ENCODE measurements around the gene BTG4.

DNA sequence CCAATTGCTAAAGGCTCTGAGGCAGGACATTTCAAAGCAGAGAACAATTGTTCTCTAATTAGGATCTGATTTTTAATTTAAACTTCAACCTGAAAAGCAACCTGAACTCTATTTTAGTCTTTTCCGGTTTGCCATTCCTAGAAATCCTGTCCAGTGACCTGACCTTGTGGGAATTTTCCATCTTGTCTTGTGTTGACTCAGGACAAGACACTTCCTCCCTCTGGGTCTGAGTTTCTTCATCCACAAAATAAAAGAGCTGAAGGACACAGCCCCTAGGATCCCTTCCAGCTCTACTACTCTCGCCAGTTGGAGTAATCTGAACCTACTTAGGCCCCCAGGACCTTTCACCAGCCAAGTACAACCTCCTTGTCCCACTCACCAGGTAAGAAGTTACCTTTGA, 66.6 kb downstream of the BTG4 start:
- TF ChIP-seq, protein P1, sequence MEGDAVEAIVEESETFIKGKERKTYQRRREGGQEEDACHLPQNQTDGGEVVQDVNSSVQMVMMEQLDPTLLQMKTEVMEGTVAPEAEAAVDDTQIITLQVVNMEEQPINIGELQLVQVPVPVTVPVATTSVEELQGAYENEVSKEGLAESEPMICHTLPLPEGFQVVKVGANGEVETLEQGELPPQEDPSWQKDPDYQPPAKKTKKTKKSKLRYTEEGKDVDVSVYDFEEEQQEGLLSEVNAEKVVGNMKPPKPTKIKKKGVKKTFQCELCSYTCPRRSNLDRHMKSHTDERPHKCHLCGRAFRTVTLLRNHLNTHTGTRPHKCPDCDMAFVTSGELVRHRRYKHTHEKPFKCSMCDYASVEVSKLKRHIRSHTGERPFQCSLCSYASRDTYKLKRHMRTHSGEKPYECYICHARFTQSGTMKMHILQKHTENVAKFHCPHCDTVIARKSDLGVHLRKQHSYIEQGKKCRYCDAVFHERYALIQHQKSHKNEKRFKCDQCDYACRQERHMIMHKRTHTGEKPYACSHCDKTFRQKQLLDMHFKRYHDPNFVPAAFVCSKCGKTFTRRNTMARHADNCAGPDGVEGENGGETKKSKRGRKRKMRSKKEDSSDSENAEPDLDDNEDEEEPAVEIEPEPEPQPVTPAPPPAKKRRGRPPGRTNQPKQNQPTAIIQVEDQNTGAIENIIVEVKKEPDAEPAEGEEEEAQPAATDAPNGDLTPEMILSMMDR (IDR thresholded peaks at IDR 0.05): no peak
- TF ChIP-seq EZH2 (IDR thresholded peaks at IDR 0.05; ENCODE audit: borderline replicate concordance, insufficient read depth, low read depth, low read length, poor library complexity, severe bottlenecking): no peak

All from B cell (primary cell).